Measurements from ENCODE around the gene AGPAT1. TPM values are rescaled to one million over a fixed set of nuclear protein-coding genes. Genes with fewer than 3 reads are reported as not detected.

Gene AGPAT1
- total RNA-seq, 3 donors from 2014 or later: 49.0 to 60.1 (median 56.2) TPM

GRCh38 chr6:32120573-32121059 is 55.3 kb downstream of the AGPAT1 start:
- Histone ChIP-seq H3K4me1 (ENCODE audit: low read depth) (peaks cover 7% of the 10 kb centered on the region), H3K9me3 (no peaks in the 10 kb centered on the region), H3K4me3 (no peak overlapping the region), H3K36me3 (ENCODE audit: low read depth) (no peaks in the 10 kb centered on the region)
- DNase-seq (no peak), ATAC-seq (no peak)
- intact Hi-C loops (cut with DNase I, micrococcal nuclease): no loop called here
- no peak for TF ChIP-seq CTCF (IDR thresholded peaks at IDR 0.05)

DNA sequence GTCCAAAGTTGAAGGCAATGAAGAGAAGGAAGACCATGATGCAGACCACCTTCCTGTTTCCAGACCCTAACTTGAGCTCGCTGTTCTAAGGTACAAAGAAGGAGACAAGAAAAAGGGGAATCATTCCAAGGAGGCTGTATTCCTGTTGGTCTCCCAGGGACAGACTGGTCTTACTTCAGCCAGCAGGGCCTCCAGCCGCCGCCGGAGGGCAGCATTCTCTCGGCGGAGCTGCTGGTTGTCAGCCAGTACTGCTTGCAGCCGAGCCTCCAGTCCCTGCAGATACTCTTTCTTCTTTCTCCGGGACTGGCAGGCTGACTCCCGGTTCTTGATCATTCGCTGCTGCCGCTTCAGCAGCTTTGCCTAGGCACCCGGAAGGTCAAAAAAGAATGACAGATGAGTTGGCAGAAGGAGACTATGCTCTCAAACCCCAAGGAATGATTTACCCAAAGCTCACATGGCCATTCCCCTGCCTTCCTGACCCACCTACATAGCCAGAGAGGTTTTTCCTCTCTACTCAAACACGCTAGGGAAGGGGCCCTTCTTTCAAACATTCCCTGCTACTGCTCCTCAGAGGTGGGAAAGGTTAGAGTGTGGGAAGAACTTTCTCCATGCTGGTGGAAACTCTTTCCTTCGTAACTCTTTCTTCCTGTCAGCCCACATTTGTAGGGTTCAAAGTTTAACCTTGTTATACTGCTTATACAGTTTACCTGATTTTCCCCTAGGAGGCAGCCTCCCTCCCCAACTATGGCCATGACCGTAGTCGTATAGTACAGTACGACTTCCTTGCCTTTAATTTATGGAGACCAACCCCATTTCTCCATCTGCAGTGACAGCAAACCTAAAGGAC is 56.9 kb downstream of the AGPAT1 start:
- H3K36me3 ChIP-seq (ENCODE audit: low read depth): no peaks in the 10 kb centered on the region
- peaks cover 7% of the 10 kb centered on the region for H3K4me1 ChIP-seq (ENCODE audit: low read depth)
- peak overlapping the region; percentile 6 for H3K4me3 ChIP-seq
- no peaks in the 10 kb centered on the region for H3K9me3 ChIP-seq
- TF ChIP-seq CTCF (IDR thresholded peaks at IDR 0.05): peak; percentile 81
- DNase-seq (peak; percentile 86 to 92 (median 91)), ATAC-seq (peak; percentile 94)
- intact Hi-C loops (cut with DNase I, micrococcal nuclease): no loop called here

Small RNAs within 50 kb of the gene (microRNA-seq; reads per million reads assigned to microRNA genes)
- gene MIR6721 (1.4 reads per million), gene MIR6833 (not detected)

Other genes with a start within 250 kb of the AGPAT1 start
- gene C2, start 248.4 kb downstream of the AGPAT1 start, total RNA-seq: 10 to 100 TPM in 2 of 3 donors, 1 to 10 TPM in 1; 5.5 to 33.7 (median 17.9) TPM
- gene CFB, start 230.0 kb downstream of the AGPAT1 start, total RNA-seq: 100 to 1,000 TPM in 1 of 3 donors, 10 to 100 TPM in 2; 34.5 to 178 (median 40.4) TPM
- gene NELFE, start 217.1 kb downstream of the AGPAT1 start, total RNA-seq: 10 to 100 TPM; 44.9 to 52.4 (median 51.8) TPM
- 10 to 100 TPM; 58.6 to 87.2 (median 81.2) TPM for gene SKIC2, start 216.9 kb downstream of the AGPAT1 start, total RNA-seq
- 10 to 100 TPM; 12.4 to 18.1 (median 15.8) TPM for gene DXO, start 203.9 kb downstream of the AGPAT1 start, total RNA-seq
- 100 to 1,000 TPM in 1 of 3 donors, 10 to 100 TPM in 2; 10.2 to 203 (median 56.0) TPM for gene C4A, start 194.0 kb downstream of the AGPAT1 start, total RNA-seq
- gene C4B, start 161.3 kb downstream of the AGPAT1 start, total RNA-seq: 100 to 1,000 TPM in 1 of 3 donors, 10 to 100 TPM in 1, 1 to 10 TPM in 1; 9.2 to 175 (median 51.0) TPM
- 1 to 10 TPM in 1 of 3 donors, under 1 TPM in 2; 0.93 to 2.1 (median 0.94) TPM for gene CYP21A2, start 137.7 kb downstream of the AGPAT1 start, total RNA-seq
- gene TNXB, start 66.7 kb downstream of the AGPAT1 start, total RNA-seq: 10 to 100 TPM; 20.1 to 87.0 (median 36.9) TPM
- gene ATF6B, start 47.8 kb downstream of the AGPAT1 start, total RNA-seq: 100 to 1,000 TPM in 1 of 3 donors, 10 to 100 TPM in 2; 79.9 to 121 (median 97.4) TPM
- gene FKBPL, start 45.8 kb downstream of the AGPAT1 start, total RNA-seq: 1 to 10 TPM; 5.0 to 6.8 (median 5.3) TPM
- 1 to 10 TPM in 2 of 3 donors, under 1 TPM in 1; 0.96 to 6.6 (median 2.0) TPM for gene PRRT1, start 24.1 kb downstream of the AGPAT1 start, total RNA-seq
- 10 to 100 TPM; 16.8 to 37.2 (median 34.4) TPM for gene PPT2, start 21.9 kb downstream of the AGPAT1 start, total RNA-seq
- gene EGFL8, start 11.5 kb downstream of the AGPAT1 start, total RNA-seq: 10 to 100 TPM; 16.9 to 32.1 (median 21.5) TPM
- 100 to 1,000 TPM in 1 of 3 donors, 10 to 100 TPM in 2; 79.0 to 114 (median 85.0) TPM for gene RNF5, start 2.3 kb upstream of the AGPAT1 start, total RNA-seq
- gene AGER, start 8.2 kb upstream of the AGPAT1 start, total RNA-seq: 1 to 10 TPM; 5.3 to 8.1 (median 6.3) TPM
- 10 to 100 TPM; 49.4 to 97.7 (median 53.9) TPM for gene PBX2, start 14.1 kb upstream of the AGPAT1 start, total RNA-seq
- 10 to 100 TPM in 1 of 3 donors, 1 to 10 TPM in 2; 6.6 to 14.7 (median 9.9) TPM for gene GPSM3, start 16.6 kb upstream of the AGPAT1 start, total RNA-seq
- 10 to 100 TPM in 1 of 3 donors, 1 to 10 TPM in 2; 1.5 to 10.5 (median 4.0) TPM for gene NOTCH4, start 48.0 kb upstream of the AGPAT1 start, total RNA-seq
- gene TSBP1, start 195.8 kb upstream of the AGPAT1 start, total RNA-seq: not detected
- not detected for gene BTNL2, start 231.1 kb upstream of the AGPAT1 start, total RNA-seq

Data from mucosa of descending colon (tissue), 3 donors.